ENCODE results near the gene DDX49.

DNA sequence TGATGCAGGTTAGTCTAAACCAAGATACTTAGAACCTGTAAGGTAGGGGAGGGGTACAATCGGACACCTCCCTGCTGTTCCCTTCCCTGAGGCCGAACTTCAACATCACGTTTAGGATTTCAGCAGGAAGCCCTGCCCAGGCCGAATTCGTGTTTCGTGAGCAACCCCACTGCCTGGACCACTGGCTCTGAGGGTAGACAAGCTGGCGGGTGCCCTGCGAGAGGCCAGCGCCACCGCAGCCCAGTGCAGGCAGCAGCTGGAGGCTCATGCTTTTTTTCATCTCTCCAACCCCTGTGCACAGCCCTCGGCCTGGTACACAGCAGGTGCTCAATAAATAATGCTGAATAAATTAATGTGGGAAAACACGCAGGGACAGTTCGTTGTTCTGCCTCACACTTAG is 13.8 kb downstream of the DDX49 start:
- TF ChIP-seq, protein P1, sequence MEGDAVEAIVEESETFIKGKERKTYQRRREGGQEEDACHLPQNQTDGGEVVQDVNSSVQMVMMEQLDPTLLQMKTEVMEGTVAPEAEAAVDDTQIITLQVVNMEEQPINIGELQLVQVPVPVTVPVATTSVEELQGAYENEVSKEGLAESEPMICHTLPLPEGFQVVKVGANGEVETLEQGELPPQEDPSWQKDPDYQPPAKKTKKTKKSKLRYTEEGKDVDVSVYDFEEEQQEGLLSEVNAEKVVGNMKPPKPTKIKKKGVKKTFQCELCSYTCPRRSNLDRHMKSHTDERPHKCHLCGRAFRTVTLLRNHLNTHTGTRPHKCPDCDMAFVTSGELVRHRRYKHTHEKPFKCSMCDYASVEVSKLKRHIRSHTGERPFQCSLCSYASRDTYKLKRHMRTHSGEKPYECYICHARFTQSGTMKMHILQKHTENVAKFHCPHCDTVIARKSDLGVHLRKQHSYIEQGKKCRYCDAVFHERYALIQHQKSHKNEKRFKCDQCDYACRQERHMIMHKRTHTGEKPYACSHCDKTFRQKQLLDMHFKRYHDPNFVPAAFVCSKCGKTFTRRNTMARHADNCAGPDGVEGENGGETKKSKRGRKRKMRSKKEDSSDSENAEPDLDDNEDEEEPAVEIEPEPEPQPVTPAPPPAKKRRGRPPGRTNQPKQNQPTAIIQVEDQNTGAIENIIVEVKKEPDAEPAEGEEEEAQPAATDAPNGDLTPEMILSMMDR (IDR thresholded peaks at IDR 0.05; ENCODE audit: poor library complexity) = no peak
- TF ChIP-seq EZH2 (IDR thresholded peaks at IDR 0.05; ENCODE audit: borderline replicate concordance) (no peak), EZH2phosphoT487 (IDR thresholded peaks at IDR 0.05; ENCODE audit: low read depth, severe bottlenecking, unreplicated experiment) (no peak)
